PC-3 (cell line): ENCODE results near the gene SAMM50. TPM values are rescaled to one million over a fixed set of nuclear protein-coding genes. Genes with fewer than 3 reads are reported as not detected.

ENCODE experiments used
- ATAC-seq: fragments of 200-7000 bp; cut with Tn5 transposase; 2 replicates; pipeline ENCODE4 v1.9.1; 2020; ENCODE audit warnings: mild to moderate bottlenecking, moderate library complexity
- BruUV-seq: library from RNA; stranded (reverse); fragments of 400-500 nt; replicated peaks from 2 replicates; lab custom pipeline; 2021; lab: Mats Ljungman, UMichigan
- CTCF ChIA-PET: fragments of 300-600 bp; sonication (Branson Sonifier 250); formaldehyde crosslinking; loops from one replicate; lab custom pipeline; 2022; ENCODE audit warnings: antibody characterized with exemption; lab: Charles Lee
- POLR2A ChIA-PET: fragments of 300-600 bp; sonication (Branson Sonifier 250); formaldehyde crosslinking; loops from one replicate; lab custom pipeline; 2022; ENCODE audit warnings: antibody characterized with exemption; ENCODE audit not compliant: unreplicated experiment; lab: Charles Lee
- DNase-seq: peaks from one replicate; pipeline ENCODE4 v3.0.0-alpha.2; 2015
- H2AFZ ChIP-seq: fragments of 300-600 bp; sonication (generic); 2 replicates; pipeline ENCODE4 v1.6.0; 2016; ENCODE audit warnings: antibody characterized with exemption, low read length
- H3F3A ChIP-seq: fragments of 300-600 bp; sonication (generic); one replicate; pipeline ENCODE4 v1.6.0; 2017; ENCODE audit warnings: antibody characterized with exemption, low read length, control low read depth, mild to moderate bottlenecking; ENCODE audit not compliant: unreplicated experiment
- H3K27ac ChIP-seq: fragments of 300-600 bp; sonication (generic); 2 replicates; pipeline ENCODE4 v1.5.1; 2016; ENCODE audit warnings: mild to moderate bottlenecking, low read length
- H3K27me3 ChIP-seq: fragments of 300-600 bp; sonication (generic); 2 replicates; pipeline ENCODE4 v1.6.1; 2016; ENCODE audit warnings: low read length, mixed read lengths
- H3K36me3 ChIP-seq: fragments of 300-600 bp; sonication (generic); 2 replicates; pipeline ENCODE4 v1.6.1; 2016; ENCODE audit warnings: low read depth, mixed run types, low read length, mixed read lengths
- H3K4me1 ChIP-seq: fragments of 300-600 bp; sonication (generic); 2 replicates; pipeline ENCODE4 v1.5.1; 2016; ENCODE audit warnings: low read length; ENCODE audit not compliant: insufficient read depth
- H3K4me2 ChIP-seq: fragments of 300-600 bp; sonication (generic); 2 replicates; pipeline ENCODE4 v1.6.0; 2016; ENCODE audit warnings: low read length
- H3K4me3 ChIP-seq: fragments of 300-600 bp; sonication (generic); 2 replicates; pipeline ENCODE4 v1.5.1; 2016; ENCODE audit warnings: mild to moderate bottlenecking, low read length, mixed read lengths
- H3K79me2 ChIP-seq: fragments of 300-600 bp; sonication (generic); 2 replicates; pipeline ENCODE4 v1.6.1; 2017; ENCODE audit warnings: low read length, mixed read lengths
- H3K9ac ChIP-seq: fragments of 300-600 bp; sonication (generic); 2 replicates; pipeline ENCODE4 v1.6.0; 2016; ENCODE audit warnings: mild to moderate bottlenecking, low read length
- H3K9me2 ChIP-seq: fragments of 300-600 bp; sonication (generic); replicated peaks from 2 replicates; pipeline ENCODE4 v1.6.1; 2016; ENCODE audit warnings: mixed run types, low read length, mixed read lengths
- H3K9me3 ChIP-seq: fragments of 300-600 bp; sonication (generic); 2 replicates; pipeline ENCODE4 v1.6.1; 2016; ENCODE audit warnings: low read length, mixed read lengths
- H4K20me1 ChIP-seq: fragments of 300-600 bp; sonication (generic); 2 replicates; pipeline ENCODE4 v1.6.1; 2016; ENCODE audit warnings: low read length, mixed read lengths
- CTCF ChIP-seq: fragments of 300-600 bp; sonication (generic); conservative IDR thresholded peaks from 2 replicates; pipeline ENCODE4 v1.5.1; 2017; ENCODE audit warnings: antibody characterized with exemption, low read depth, mild to moderate bottlenecking, low read length
- EZH2 ChIP-seq: fragments of 300-600 bp; sonication (generic); IDR thresholded peaks from one replicate; pipeline ENCODE4 v1.6.1; 2017; ENCODE audit warnings: antibody characterized with exemption, mild to moderate bottlenecking, low read length; ENCODE audit not compliant: unreplicated experiment
- EZH2phosphoT487 ChIP-seq: fragments of 300-600 bp; sonication (generic); IDR thresholded peaks from 2 replicates; pipeline ENCODE4 v1.6.1; 2018; ENCODE audit warnings: mild to moderate bottlenecking, antibody characterized with exemption, low read length, borderline replicate concordance
- intact Hi-C: fragments of 100-400 bp; cut with micrococcal nuclease; formaldehyde crosslinking; loops from 2 replicates; pipeline ENCODE4 v1.9.0; 2023
- total RNA-seq: library from RNA; depleted of rRNA; stranded (reverse); fragments of >200 nt; gene quantifications from 2 replicates; pipeline ENCODE4 v1.2.3, GENCODE V29; 2014

SAMM50 gene
- total RNA-seq, 1 experiment from 2014 or later = 34.5 TPM

- POLR2A ChIA-PET = no interaction called here
- H3K36me3 ChIP-seq = no peaks in the 10 kb centered on the region
- no peak overlapping the region for H2AFZ ChIP-seq
- H4K20me1 ChIP-seq = no peaks in the 10 kb centered on the region
- no TSS peak for BruUV-seq
- H3K9me3 ChIP-seq = no peaks in the 10 kb centered on the region
- no peak overlapping the region for H3K27ac ChIP-seq
- no peaks in the 10 kb centered on the region for H3K27me3 ChIP-seq
- intact Hi-C loops = no loop called here
- H3K4me1 ChIP-seq = no peaks in the 10 kb centered on the region
- no peak overlapping the region for H3K4me3 ChIP-seq
- no peak overlapping the region for H3K4me2 ChIP-seq
- H3K79me2 ChIP-seq = no peaks in the 10 kb centered on the region
- H3F3A ChIP-seq = no peaks in the 10 kb centered on the region
- no peak for ATAC-seq
- CTCF ChIA-PET = no interaction called here
- TF ChIP-seq EZH2 = no peak
- TF ChIP-seq EZH2phosphoT487 = no peak
- TF ChIP-seq CTCF = no peak
- no peak for DNase-seq
- no peaks in the 10 kb centered on the region for H3K9me2 ChIP-seq
- H3K9ac ChIP-seq = no peak overlapping the region
Observed at GRCh38 chr22:44002997-44003396, 47.8 kb downstream of the SAMM50 start.

GRCh38 chr22:44003405-44004103, 48.3 kb downstream of the SAMM50 start:
- Histone ChIP-seq H3K9me3 (no peaks in the 10 kb centered on the region), H3K4me3 (no peak overlapping the region), H2AFZ (no peak overlapping the region), H3K27ac (no peak overlapping the region), H3K27me3 (no peaks in the 10 kb centered on the region), H3F3A (no peaks in the 10 kb centered on the region), H3K9ac (no peak overlapping the region), H3K9me2 (no peaks in the 10 kb centered on the region), H4K20me1 (no peaks in the 10 kb centered on the region), H3K4me1 (no peaks in the 10 kb centered on the region), H3K36me3 (no peaks in the 10 kb centered on the region), H3K79me2 (no peaks in the 10 kb centered on the region), H3K4me2 (no peak overlapping the region)
- DNase-seq (no peak), ATAC-seq (no peak)
- CTCF ChIA-PET = no interaction called here
- no peak for TF ChIP-seq EZH2phosphoT487
- TF ChIP-seq EZH2 = no peak
- TF ChIP-seq CTCF = no peak
- POLR2A ChIA-PET = no interaction called here
- no TSS peak for BruUV-seq
- intact Hi-C loops = no loop called here

- no peak overlapping the region for H2AFZ ChIP-seq
- H3K79me2 ChIP-seq = no peaks in the 10 kb centered on the region
- no peak overlapping the region for H3K9ac ChIP-seq
- intact Hi-C loops = no loop called here
- H3K36me3 ChIP-seq = no peaks in the 10 kb centered on the region
- DNase-seq (no peak), ATAC-seq (no peak)
- ChIA-PET CTCF (no interaction called here), POLR2A (no interaction called here)
- no TSS peak for BruUV-seq
- no peak overlapping the region for H3K4me3 ChIP-seq
- no peaks in the 10 kb centered on the region for H3K9me3 ChIP-seq
- H3K27me3 ChIP-seq = no peaks in the 10 kb centered on the region
- TF ChIP-seq CTCF (no peak), EZH2 (no peak), EZH2phosphoT487 (no peak)
- no peaks in the 10 kb centered on the region for H3K9me2 ChIP-seq
- H3K4me2 ChIP-seq = no peak overlapping the region
- H3F3A ChIP-seq = no peaks in the 10 kb centered on the region
- H3K27ac ChIP-seq = no peak overlapping the region
- no peaks in the 10 kb centered on the region for H3K4me1 ChIP-seq
- H4K20me1 ChIP-seq = no peaks in the 10 kb centered on the region
Observed at GRCh38 chr22:44004104-44004460, 48.8 kb downstream of the SAMM50 start.
